ENCODE results near the gene LRRC4C.
"Not testable (repeated sequence)": the region's sequence is repeated elsewhere in the genome, so short reads cannot be mapped to it uniquely, and the experiment has no call there.

LRRC4C gene

GRCh38 chr11:40187295-40187694 lies 1272.2 kb downstream of the LRRC4C start:
- DNase-seq (ENCODE audit: low read depth in 2 of 2, low spot score in 1 of 2), result no peak

DNA sequence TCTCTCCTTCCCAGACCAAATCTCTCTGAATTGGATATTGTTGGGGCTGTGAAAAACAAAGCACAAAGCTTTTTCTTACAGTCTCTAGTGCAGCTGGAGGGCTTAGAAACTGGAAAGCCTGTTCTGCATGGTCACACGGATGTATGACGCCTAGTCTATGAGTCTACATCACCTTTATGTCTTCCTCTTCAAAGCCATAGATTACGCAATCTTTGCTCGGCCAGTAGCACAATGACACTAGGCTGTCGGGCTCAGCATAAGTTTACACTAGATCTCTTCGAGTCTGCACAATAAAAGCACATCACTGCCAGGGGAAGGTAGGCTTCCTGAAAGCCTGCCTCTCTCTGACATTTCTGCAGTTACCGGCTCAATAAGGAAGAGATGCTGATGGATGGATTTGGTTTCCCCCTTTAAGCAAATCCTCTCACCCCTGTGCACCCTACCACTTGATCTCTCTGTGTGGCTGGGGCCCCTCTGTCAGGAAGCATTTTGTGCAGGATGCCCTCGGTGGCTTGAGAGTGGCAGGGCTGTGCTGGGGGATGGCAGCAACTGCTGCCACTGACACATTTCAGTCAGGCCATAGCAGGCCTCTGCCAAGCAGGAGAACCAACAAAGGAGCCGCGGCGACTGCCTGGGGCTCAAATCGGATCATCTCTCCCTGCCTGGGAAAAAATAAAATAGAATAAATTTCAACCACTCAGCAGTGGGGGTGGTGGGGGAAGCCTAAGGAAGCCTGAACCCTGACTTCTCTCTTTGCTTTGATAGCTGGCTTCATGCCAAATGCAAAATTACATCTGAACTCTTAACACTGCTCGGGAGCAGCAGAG lies 1272.8 kb downstream of the LRRC4C start:
- DNase-seq (ENCODE audit: low read depth in 2 of 2, low spot score in 1 of 2), result no peak

- no peak for DNase-seq (ENCODE audit: low read depth in 2 of 2, low spot score in 1 of 2)
Observed at GRCh38 chr11:40185793-40186192, 1273.7 kb downstream of the LRRC4C start.

DNA sequence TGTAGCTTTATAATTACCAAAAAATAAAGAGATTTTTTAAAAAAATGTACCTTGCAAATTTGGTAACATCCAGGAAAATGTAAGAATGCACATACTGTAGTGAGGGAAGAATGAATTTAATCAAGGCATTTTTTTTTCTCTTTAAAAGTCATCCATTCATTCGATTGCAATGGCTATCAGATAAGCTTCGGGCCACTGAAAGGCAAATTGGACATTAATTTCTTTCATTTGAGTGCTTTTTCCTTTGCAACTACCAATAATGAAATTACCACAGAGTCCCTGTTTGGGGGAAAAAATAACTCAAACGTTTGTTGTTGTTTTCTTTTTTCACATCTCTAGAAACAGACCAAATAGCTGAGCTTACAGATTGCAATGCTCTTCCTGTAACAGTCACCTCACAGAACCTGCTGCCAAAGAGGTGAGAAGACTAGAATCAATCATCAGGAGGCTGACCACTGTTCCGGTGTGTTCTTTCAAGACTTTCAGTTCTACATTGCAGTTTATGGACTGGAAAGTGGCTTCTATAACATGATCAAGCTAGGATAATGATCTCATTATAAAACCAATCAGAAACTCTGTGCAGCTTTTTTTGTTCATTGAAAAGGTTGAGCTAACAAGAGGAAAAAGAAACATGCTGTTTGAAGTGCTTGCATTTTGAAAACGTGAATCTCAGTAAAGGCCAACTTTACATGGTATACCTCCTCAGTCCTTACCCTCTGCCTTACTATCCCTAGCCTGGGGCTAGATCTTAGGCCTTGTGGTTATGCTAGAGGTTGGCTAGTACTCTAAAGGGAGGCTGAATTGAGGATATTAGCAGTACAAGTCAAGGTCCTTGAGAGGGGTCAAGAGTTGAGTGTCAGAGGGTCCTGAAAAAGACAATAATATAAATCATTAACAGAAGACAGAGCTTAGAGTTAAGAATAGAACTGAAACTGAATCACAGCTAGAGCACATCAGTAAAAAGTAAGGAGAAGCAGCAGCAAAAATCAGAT lies 1276.1 kb downstream of the LRRC4C start:
- no peak for DNase-seq (ENCODE audit: low read depth in 2 of 2, low spot score in 1 of 2)

DNA sequence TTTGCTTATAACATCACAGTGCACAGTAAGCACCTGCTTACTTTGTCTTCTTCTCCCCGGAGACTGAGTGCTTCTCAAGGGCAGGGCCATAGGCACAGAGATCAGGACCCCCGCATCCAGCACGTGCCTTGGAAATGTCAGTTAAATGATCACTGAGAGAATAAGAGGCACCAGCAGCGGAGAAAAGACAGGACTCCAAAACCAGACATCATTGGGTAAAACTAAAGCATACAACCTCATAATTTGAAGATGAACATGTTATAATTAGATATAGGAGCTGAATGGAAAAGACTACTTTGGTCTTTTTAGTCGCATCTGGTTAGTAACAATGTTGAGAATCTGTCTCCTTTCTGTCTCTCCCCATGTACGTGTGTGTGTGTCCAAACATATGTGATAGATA lies 1279.9 kb downstream of the LRRC4C start:
- no peak for DNase-seq (ENCODE audit: low read depth in 2 of 2, low spot score in 1 of 2)

DNA sequence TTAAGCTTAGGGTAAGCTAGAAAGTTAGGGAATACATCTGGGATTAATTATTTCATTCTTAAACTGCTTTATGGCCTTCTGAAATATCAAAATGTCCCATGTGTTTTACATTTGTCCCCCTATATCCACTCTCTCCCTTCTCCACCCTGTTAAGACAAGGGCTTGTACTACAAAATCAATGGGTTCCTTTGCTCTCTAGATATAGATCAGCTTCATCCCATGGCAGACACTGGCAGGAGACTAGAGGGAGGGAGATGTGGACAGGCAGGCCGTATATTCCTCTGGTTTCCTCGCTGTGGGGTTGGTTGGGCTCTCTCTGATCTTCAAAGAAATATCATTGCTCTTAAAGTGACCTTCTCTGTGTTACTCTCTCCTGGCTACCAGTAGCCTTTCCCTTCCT lies 1281.0 kb downstream of the LRRC4C start:
- DNase-seq (ENCODE audit: low read depth in 2 of 2, low spot score in 1 of 2), result no peak

DNA sequence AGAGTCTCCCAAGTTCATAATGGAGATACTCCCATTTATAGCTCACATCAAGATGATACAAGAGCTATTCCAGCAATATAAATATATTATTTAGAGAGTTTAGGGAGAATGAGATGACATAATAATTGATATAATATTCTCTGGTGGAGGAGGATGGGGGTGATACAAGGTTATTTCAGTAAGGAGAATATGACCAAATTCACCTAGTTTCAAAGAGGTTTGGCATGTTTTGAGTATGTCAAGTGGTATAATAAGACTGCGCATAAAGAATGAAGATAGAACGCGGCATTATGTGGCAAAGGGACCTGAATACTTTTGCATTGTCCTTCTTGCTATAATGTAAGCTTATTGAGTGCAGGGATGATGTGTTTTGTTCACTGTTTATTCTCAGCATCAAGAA lies 1283.5 kb downstream of the LRRC4C start:
- no peak for DNase-seq (ENCODE audit: low read depth in 2 of 2, low spot score in 1 of 2)

GRCh38 chr11:40170078-40170477 lies 1289.4 kb downstream of the LRRC4C start:
- DNase-seq (ENCODE audit: low read depth in 2 of 2, low spot score in 1 of 2), result no peak

GRCh38 chr11:40168414-40168813 lies 1291.0 kb downstream of the LRRC4C start:
- no peak for DNase-seq (ENCODE audit: low read depth in 2 of 2, low spot score in 1 of 2)

DNA sequence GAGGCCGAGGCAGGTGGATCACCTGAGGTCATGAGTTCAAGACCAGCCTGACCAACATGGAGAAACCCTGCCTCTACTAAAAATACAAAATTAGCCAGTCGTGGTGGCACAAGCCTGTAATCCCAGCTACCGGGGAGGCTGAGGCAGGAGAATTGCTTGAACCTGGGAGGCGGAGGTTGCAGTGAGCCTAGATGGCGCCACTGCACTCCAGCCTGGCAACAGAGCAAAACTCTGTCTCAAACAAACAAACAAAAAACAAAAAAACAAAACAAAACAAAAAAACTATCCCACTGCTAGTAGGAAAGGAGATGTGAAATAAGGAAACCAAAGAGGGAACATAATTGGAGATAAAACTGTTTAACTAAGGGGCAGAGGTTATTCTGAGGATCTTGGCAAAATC lies 1291.6 kb downstream of the LRRC4C start:
- not testable (repeated sequence) for DNase-seq (ENCODE audit: low read depth in 2 of 2, low spot score in 1 of 2)

GRCh38 chr11:40166892-40167291 lies 1292.6 kb downstream of the LRRC4C start:
- DNase-seq (ENCODE audit: low read depth in 2 of 2, low spot score in 1 of 2), result no peak

DNA sequence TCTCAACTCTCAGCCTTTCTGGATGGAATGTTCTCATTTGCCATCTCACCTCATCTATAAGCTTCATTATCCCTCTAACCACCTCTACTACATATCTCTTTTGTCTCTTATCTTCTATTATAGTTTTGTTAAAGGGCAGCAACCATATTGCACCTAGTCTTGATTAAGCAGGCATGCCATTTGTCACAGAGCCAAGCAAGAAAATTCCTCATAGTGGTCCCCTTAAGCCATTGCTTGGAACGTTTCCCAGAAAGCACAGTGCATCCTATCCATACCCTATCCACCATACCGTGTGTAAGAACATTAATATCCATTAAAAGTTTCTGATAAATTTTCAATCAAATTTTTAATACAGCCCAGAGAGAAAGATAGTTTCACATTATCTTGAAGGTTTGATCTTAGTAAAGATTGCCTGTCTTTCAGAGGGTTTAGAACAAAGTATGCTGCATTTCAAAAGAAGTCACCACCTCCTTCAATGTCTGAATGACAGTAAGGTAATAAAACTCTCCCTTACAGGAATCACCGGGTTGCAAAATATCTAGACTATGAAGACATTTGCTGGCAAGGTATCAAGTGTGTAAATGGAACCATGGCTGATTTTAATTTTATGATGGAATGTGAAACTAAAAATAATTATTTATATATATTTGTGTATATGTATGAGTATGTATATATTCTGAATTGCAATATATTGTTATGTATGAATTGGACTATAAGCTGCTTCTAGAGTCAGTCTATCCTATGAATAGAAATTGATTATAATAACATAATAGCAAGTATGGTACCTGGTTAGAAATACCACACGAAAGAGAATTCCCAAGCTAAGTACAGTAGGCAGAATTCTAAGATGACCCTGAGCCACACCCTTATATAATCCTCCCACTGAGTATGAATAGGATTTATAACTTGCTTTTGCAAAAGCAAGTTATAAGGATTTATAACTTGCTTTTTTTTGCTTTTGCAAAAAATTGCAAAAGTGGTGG lies 1296.3 kb downstream of the LRRC4C start:
- DNase-seq (ENCODE audit: low read depth in 2 of 2, low spot score in 1 of 2), result no peak

- no peak for DNase-seq (ENCODE audit: low read depth in 2 of 2, low spot score in 1 of 2)
Observed at GRCh38 chr11:40161854-40162410, 1297.5 kb downstream of the LRRC4C start.

GRCh38 chr11:40160418-40160817 lies 1299.0 kb downstream of the LRRC4C start:
- no peak for DNase-seq (ENCODE audit: low read depth in 2 of 2, low spot score in 1 of 2)

DNA sequence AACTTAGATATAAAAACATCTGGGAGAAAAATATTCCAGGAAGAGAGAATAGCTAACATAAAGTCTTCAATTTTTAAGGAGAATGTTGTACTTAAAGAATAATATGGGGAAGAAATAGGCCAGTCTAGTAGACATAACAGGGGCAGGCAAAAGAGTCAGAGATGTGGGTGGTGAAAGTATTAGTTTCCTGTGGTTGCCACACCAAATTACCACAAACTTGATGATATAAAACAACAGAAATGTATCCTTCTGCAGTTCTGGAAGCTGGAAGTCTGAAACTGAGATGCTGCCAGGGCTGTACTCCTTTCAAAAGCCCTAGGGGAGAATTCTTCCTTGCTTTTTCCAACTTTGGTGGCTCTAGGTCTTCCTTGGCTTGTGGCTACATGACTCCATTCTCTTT lies 1309.7 kb downstream of the LRRC4C start:
- DNase-seq (ENCODE audit: low read depth in 2 of 2, low spot score in 1 of 2), result no peak

DNA sequence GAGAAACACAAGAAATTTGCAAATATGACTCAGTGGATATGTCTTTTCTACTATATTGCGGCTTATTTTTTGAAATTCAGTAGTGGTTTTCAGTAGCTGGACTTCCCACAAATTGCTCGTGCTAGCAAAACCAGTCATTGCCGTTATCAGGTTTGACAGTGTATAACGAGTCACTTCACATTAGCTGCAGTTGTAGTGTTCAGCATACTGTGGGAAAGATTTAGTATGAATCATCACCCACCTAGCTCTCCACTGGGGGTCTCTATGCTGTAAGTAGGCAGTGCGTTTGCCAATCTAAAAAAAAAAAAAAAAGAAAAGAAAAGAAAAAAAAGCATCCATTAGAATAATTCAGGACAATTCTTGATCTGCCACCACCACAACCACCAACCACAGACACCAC lies 1318.9 kb downstream of the LRRC4C start:
- no peak for DNase-seq (ENCODE audit: low read depth in 2 of 2, low spot score in 1 of 2)

DNA sequence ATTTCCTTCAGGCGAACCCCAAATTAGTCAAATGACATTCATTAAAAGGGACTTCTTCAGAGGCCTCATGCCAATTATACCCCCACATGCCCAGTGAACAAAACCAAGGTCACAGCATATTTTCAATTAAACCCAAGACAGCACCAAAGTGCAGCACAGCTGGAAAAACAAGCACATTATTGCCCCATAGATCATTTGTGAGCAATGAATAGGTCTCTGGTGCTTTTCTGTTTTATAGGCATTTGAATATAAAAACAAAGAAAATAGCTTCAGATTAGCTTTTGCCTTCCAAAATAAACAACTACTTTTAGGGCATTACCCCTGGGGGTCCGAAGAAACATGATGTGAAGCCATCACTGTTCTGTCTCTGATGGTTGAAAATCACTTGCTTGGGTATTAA lies 1319.9 kb downstream of the LRRC4C start:
- no peak for DNase-seq (ENCODE audit: low read depth in 2 of 2, low spot score in 1 of 2)

- no peak for DNase-seq (ENCODE audit: low read depth in 2 of 2, low spot score in 1 of 2)
Observed at GRCh38 chr11:40139066-40139465, 1320.4 kb downstream of the LRRC4C start.

DNA sequence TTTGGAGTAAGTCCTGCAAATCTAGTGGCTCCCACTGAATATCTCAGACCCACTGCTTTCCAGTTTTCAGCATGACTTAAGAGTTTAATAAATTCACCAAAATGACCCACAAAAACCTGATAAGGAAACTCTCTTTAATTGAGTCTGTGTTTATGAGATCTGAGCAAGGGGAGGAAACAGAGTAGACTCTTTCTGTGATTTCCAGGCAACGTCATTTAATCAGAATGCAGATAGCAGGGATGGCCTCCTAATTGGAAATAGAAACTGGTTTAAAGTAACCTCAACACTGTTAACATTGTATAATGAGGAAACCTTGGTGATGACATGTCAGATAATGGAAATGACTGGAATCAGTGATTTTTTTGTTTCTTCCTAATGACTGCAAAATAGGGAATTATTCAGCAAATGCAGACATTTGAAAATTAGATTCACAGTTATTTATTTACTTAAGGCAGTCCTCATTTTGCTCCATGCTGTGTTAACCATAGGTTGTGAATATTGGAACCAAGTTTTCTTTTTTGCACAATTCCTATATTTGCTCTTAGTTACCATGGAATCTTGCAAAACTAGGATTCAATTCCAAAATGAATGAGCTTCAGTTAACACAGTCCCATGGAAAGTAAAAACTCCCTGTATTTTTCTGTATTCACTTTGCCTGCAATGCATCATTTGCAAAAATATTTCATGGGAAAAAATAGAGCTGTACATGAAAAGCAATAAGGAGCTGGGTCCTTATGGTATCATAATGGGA lies 1324.5 kb downstream of the LRRC4C start:
- no peak for DNase-seq (ENCODE audit: low read depth in 2 of 2, low spot score in 1 of 2)

DNA sequence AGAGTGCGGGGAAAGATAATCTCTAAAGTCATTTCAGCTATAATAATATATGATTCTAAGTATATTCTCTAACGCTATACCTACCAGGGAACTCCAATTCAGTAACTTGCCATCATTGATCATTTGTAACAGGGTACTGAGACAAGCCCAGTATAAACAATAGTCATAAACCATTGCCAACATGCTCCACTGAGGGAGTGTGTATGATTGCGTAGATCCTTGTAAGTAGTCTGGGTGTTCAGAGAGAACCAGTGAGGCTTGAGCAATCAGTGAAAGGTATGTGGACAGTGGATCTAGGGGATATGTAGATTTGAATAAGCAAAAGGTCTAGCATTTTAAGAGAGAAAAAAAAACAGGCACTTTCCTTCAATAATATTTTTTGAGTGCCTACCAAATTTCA lies 1326.0 kb downstream of the LRRC4C start:
- no peak for DNase-seq (ENCODE audit: low read depth in 2 of 2, low spot score in 1 of 2)

All from stimulated activated CD8-positive, alpha-beta memory T cell treated with anti-CD3 and anti-CD28 coated beads, Interleukin-4, amount 100 ng/mL, for 1 hour (primary cell).